HG03135 (cell line): ENCODE data around the gene CERKL.

Source experiments
- ATAC-seq: cut with Tn5 transposase; IDR thresholded peaks from one replicate; pipeline ENCODE4 v1.9.1; 2021; ENCODE audit warnings: mild to moderate bottlenecking, moderate library complexity; ENCODE audit not compliant: unreplicated experiment

Gene CERKL

DNA sequence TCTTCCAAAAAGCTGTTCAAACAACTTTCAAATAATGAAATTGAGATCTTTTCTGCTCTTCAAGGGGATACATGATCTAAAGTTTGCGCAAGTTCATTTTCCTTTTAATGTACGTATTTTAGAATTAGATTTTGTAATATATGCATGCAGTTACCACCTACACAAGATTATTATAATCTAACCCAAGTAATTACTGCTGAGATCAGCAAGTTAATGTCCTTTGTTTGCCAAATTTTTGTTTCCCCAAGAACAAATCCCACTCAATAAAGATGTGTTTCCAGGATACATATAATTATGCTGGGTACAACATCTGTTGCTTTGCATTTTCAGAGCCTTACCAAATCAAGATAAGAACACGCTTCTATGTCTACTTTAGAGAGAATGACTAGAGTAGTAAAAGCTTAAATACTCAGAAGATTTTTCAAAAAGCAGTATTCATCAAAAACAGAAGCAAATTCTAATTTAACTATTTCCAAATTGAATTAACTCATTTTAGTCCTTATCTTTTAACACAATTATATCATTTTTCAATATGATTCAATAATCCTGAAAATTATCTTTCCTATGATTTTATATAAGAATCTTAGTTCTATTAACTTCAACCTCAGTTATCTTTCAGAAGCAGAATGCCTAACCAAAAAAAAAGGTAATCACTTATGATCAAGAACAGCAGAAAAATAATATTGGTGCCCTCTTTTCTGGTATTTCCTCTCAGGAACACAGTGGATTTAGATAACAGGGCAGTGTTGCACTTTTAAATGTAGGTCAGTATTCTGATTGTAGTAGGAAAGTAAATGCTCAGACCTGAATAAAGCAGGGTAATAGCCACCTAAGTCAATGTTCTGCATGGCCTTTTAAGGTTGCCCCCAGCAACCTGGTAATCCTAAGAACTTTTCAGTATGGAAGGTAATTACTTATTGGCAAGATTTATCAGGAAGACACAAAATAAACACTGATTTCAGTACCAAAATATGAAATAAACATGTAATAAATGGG is 28.0 kb downstream of the CERKL start:
- no peak for ATAC-seq

DNA sequence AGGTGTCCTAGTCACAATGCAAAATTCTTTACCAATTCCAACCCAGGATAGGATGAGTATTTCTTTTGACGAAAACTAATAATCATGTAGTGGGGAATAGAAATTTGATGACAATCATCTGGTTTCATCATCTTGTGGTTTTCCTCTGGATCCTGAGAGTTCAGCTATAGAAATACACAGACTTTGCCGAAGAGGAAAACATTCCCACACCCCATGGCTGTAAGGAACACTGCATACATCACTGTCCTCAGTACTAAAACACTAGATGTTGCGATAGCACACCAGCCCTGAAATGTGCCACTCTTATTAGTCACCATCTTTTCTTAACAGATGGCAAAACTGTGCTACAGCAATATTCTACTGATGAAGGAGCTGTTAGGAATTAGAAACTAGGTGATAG is 29.4 kb downstream of the CERKL start:
- no peak for ATAC-seq

- ATAC-seq, result no peak
Observed at GRCh38 chr2:181626671-181627070, 30.2 kb downstream of the CERKL start.

DNA sequence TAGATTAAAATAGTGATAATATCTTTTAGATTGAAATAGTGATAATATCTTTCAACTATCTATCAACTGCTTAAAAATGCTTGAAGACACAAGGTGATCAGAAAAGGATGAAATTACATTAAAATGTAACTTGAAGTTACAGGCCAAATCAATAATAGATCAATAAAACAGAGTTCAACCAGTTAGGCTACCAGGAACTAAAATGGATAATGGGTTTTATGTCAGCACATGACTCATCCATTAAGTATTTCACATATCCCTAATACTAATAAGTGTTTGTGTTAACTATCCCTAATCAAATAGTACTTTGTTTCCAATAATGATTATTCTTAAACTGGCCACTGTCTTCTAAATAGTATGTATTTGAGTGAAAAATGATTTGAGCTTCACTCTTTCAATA is 33.7 kb downstream of the CERKL start:
- no peak for ATAC-seq

- no peak for ATAC-seq
Observed at GRCh38 chr2:181621779-181622490, 35.0 kb downstream of the CERKL start.

DNA sequence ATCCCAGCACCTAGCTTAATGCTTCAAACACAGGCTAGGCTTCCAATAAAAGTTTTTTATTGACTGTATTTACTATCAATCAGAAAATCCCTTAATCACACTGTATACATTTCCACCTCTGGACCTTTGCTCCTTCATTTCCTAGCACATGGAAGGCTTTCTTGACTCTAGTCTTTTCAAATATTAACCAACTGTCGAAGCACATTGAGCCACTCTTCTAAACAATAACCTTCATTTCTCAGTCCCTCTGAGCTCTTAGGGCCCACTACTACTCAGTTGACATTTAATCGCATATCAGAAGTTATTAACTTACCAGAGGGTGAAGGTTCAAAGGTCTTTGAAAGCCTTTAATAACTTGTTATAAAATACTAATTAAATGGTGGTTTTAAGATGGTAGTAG is 37.4 kb downstream of the CERKL start:
- no peak for ATAC-seq

DNA sequence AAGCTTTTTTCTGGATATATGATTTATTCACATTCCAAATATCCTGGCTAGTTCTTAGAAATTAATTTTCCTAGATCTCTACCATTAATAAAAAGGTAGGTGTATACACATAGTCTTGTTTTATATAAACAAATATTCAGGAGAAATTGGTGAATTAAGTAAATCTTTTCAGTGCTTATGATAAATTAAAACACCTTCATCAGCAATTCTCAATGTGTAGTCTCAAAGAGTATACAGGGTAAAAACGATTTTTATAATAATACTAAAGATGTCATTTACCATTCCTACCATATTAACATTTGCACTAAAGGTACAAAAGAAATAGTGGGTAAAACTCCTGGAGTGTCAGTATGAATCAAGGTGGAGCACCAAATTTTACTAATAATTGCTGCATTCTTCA is 40.2 kb downstream of the CERKL start:
- no peak for ATAC-seq

- ATAC-seq, result no peak
Observed at GRCh38 chr2:181614874-181615638, 41.8 kb downstream of the CERKL start.

GRCh38 chr2:181613241-181613640 is 43.7 kb downstream of the CERKL start:
- no peak for ATAC-seq

DNA sequence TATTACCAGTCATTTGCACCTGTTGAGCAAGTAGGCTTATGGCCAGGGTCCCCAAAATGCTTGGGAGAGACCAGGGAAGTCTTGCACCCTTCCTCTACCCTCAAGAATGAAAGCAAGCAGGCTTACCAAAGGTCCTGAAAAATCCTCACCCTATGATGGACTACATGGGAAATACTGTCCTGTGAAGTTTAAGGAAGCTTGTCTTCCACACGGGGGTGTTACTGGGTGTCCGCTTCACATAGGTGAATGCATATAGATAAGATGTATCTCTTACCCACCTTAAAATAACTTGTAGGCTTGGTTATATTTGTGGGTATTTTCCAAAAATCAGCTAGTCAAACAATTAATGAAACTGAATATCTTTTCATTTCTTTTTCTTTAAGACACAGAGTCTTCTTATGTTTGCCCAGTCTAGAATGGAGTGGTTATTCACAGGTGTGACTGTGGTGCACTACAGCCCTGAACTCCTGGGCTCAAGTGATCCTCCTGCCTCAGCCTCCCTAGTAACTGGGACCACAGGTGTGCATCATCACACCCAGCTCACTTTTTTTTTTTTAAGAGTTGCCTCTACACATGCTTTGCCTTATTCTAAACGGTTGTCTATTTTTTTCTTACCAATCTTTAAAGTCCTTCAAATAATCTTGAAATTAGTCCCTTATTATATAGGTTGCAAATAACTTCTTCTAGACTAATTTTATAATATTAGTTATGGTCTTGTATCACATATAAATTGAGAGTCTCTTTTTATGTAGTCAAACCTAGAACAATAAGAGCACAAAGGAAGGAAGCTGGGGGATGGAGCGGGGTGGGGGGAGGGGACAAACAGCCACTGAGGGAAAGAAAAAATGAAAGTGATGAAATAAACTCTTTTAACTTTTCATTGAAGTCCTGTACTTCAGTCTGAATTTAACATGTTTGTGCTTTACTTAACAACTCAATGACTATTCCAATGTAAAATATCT is 49.0 kb downstream of the CERKL start:
- ATAC-seq, result no peak

DNA sequence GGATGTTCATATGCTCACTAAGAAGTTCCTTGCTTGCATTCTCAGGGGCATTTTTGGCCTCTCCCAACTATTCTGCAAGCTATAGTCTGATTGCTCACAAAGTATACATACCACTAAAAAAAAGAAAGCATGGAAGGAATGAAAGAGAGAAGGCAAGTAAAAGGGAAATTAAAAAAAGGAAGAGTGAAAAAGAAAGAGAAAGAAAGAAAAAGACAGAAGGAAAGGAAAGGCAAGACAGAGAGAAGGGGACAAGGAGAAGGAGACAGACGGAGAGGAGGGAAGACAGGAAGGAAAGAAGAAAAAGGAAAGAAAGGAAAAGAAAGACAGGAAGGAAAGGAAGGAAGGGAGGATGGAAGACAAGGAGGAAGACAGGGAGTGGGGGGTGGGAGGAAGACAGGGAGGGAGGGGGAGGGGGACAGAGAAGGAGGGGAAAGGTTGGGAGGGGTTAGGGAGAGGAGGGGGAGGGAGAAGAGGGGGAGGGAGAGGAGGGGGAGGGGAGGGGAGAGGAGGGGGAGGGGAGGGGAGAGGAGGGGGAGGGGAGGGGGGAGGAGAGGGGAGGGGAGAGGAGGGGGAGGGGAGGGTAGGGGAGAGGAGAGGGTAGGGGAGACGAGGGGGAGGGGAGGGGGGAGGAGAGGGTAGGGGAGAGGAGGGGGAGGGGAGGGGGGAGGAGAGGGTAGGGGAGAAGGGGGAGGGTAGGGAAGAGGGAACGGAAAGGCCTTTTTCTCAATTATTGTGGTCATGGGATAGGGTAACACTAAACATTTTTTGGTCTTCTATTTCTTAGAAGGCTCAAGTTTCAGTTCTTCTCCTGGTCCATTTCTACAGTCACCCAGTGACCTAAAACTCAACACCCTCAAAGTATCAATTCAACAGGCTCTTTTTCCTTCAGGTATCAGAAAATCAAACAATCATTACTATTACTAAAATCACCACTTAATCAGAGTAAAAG is 50.7 kb downstream of the CERKL start:
- no peak for ATAC-seq

- no peak for ATAC-seq
Observed at GRCh38 chr2:181602017-181602416, 54.9 kb downstream of the CERKL start.

- ATAC-seq, result no peak
Observed at GRCh38 chr2:181596556-181596955, 60.3 kb downstream of the CERKL start.

DNA sequence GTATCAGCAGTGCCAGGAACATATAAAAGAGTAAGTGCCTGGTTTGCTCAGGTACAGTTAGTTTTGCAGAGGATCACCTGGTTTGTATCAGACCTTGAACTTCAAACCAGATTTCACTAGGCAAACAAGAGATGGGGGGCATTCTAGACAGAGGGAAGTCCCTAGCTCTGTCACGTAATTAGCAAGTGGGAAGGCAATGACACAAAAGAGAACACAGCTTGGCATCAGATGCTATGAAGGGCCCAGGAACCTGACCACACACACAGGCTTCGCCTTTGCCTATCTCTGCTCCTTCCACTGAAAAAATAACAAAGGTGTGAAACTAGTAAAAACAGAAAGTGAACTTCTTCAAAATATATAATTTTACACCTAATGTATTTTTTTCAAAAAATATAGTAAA is 62.6 kb downstream of the CERKL start:
- ATAC-seq, result no peak

DNA sequence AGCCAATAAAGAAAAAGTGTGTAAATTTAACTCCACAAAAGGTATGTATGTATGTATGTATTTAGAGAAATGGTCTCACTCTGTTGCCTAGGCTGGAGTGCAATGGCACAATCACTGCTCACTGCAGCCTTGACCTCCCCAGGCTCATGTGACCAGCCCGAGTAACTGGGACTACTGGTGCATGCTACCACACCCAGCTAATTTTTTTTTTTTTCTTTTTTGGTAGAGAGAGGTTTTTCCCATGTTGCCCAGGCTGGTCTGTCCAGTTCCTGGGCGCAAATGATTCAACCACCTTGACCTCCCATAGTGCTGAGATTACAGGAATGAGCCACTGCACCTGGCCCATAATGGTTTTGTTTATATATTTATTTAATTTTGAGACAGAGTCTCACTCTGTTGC is 67.1 kb downstream of the CERKL start:
- ATAC-seq, result no peak

- ATAC-seq, result no peak
Observed at GRCh38 chr2:181588546-181588945, 68.4 kb downstream of the CERKL start.

- ATAC-seq, result peak; percentile 98
Observed at GRCh38 chr2:181586569-181587081, 70.3 kb downstream of the CERKL start.

- no peak for ATAC-seq
Observed at GRCh38 chr2:181585732-181586131, 71.2 kb downstream of the CERKL start.

- no peak for ATAC-seq
Observed at GRCh38 chr2:181581534-181581933, 75.4 kb downstream of the CERKL start.
